DOHH2 (cell line): ENCODE results near the gene STAT1.

Source experiments
- H3F3A ChIP-seq: fragments of 200-600 bp; sonication (generic), shearing (Covaris generic); 2 replicates; pipeline ENCODE4 v1.6.0; 2016; ENCODE audit warnings: antibody characterized with exemption, mild to moderate bottlenecking; ENCODE audit not compliant: control insufficient read depth, insufficient read depth
- H3K27ac ChIP-seq: fragments of 200-600 bp; sonication (generic); 2 replicates; pipeline ENCODE4 v1.5.1; 2014; ENCODE audit warnings: low read depth, mild to moderate bottlenecking, low read length, moderate library complexity
- H3K27me3 ChIP-seq: fragments of 200-600 bp; sonication (generic); 2 replicates; pipeline ENCODE4 v1.6.1; 2014; ENCODE audit warnings: mild to moderate bottlenecking, low read length, mixed read lengths; ENCODE audit not compliant: control insufficient read depth
- H3K36me3 ChIP-seq: fragments of 200-600 bp; sonication (generic); 2 replicates; pipeline ENCODE4 v1.6.1; 2014; ENCODE audit warnings: mild to moderate bottlenecking, low read length, moderate library complexity, mixed read lengths; ENCODE audit not compliant: control insufficient read depth
- H3K4me1 ChIP-seq: fragments of 200-600 bp; sonication (generic); 2 replicates; pipeline ENCODE4 v1.6.1; 2014; ENCODE audit warnings: mild to moderate bottlenecking, low read length, mixed read lengths; ENCODE audit not compliant: control insufficient read depth
- H3K4me2 ChIP-seq: fragments of 200-600 bp; sonication (generic); 2 replicates; pipeline ENCODE4 v1.6.0; 2014; ENCODE audit warnings: mild to moderate bottlenecking, low read length, moderate library complexity
- H3K4me3 ChIP-seq: fragments of 200-600 bp; sonication (generic); 2 replicates; pipeline ENCODE4 v1.5.1; 2014; ENCODE audit warnings: mild to moderate bottlenecking, low read length, mixed read lengths
- H3K79me2 ChIP-seq: fragments of 200-600 bp; sonication (generic); 2 replicates; pipeline ENCODE4 v1.6.1; 2014; ENCODE audit warnings: mild to moderate bottlenecking, low read length, mixed read lengths; ENCODE audit not compliant: control insufficient read depth
- H3K9me2 ChIP-seq: fragments of 200-600 bp; sonication (generic); replicated peaks from 2 replicates; pipeline ENCODE4 v1.6.1; 2014; ENCODE audit warnings: mild to moderate bottlenecking, low read length, mixed read lengths; ENCODE audit not compliant: control insufficient read depth
- H3K9me3 ChIP-seq: fragments of 200-600 bp; sonication (generic); 2 replicates; pipeline ENCODE4 v1.6.1; 2014; ENCODE audit warnings: antibody characterized with exemption, low read length, mixed read lengths; ENCODE audit not compliant: control insufficient read depth, insufficient read depth
- H4K20me1 ChIP-seq: fragments of 200-600 bp; sonication (generic); 2 replicates; pipeline ENCODE4 v1.6.0; 2014; ENCODE audit warnings: low read depth, mild to moderate bottlenecking, antibody characterized with exemption, low read length, moderate library complexity; ENCODE audit not compliant: control insufficient read depth, insufficient read depth
- EZH2phosphoT487 ChIP-seq: fragments of 200-600 bp; sonication (generic); IDR thresholded peaks from 2 replicates; pipeline ENCODE4 v1.6.1; 2017; ENCODE audit warnings: borderline replicate concordance, mild to moderate bottlenecking, antibody characterized with exemption, low read length, moderate library complexity, mixed read lengths
- TF ChIP-seq, protein P1 (sequence below): fragments of 200-600 bp; sonication (generic); IDR thresholded peaks from one replicate; pipeline ENCODE4 v1.5.1; 2014; ENCODE audit warnings: antibody characterized with exemption, mild to moderate bottlenecking, low read depth, low read length; ENCODE audit not compliant: poor library complexity, severe bottlenecking

Gene STAT1

DNA sequence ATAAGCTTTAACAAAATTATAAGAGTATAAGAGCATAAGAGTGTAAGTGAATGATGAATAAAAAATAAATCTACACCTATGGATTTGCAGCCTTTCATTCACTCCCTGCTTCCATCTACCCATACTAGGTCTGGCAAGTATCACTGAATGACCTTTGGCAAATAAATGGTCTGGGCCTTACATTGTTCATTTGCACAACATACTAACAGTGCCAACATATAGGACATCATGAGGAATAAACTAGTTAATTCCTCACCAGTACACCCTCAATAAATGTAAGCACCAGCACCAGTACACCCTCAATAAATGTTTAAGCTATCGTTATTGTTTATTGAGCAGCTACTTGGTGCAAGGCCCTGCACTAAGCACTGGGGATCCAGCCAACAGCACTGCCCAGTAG is 26.9 kb downstream of the STAT1 start:
- Histone ChIP-seq H3K79me2 (no peaks in the 10 kb centered on the region), H3F3A (no peaks in the 10 kb centered on the region), H3K9me3 (no peaks in the 10 kb centered on the region), H3K4me2 (no peak overlapping the region), H3K4me1 (no peaks in the 10 kb centered on the region), H3K9me2 (no peaks in the 10 kb centered on the region), H3K36me3 (no peaks in the 10 kb centered on the region), H3K4me3 (no peak overlapping the region), H3K27me3 (no peaks in the 10 kb centered on the region), H4K20me1 (no peaks in the 10 kb centered on the region), H3K27ac (no peak overlapping the region)
- no peak for TF ChIP-seq EZH2phosphoT487
- TF ChIP-seq, protein P1, sequence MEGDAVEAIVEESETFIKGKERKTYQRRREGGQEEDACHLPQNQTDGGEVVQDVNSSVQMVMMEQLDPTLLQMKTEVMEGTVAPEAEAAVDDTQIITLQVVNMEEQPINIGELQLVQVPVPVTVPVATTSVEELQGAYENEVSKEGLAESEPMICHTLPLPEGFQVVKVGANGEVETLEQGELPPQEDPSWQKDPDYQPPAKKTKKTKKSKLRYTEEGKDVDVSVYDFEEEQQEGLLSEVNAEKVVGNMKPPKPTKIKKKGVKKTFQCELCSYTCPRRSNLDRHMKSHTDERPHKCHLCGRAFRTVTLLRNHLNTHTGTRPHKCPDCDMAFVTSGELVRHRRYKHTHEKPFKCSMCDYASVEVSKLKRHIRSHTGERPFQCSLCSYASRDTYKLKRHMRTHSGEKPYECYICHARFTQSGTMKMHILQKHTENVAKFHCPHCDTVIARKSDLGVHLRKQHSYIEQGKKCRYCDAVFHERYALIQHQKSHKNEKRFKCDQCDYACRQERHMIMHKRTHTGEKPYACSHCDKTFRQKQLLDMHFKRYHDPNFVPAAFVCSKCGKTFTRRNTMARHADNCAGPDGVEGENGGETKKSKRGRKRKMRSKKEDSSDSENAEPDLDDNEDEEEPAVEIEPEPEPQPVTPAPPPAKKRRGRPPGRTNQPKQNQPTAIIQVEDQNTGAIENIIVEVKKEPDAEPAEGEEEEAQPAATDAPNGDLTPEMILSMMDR = no peak

DNA sequence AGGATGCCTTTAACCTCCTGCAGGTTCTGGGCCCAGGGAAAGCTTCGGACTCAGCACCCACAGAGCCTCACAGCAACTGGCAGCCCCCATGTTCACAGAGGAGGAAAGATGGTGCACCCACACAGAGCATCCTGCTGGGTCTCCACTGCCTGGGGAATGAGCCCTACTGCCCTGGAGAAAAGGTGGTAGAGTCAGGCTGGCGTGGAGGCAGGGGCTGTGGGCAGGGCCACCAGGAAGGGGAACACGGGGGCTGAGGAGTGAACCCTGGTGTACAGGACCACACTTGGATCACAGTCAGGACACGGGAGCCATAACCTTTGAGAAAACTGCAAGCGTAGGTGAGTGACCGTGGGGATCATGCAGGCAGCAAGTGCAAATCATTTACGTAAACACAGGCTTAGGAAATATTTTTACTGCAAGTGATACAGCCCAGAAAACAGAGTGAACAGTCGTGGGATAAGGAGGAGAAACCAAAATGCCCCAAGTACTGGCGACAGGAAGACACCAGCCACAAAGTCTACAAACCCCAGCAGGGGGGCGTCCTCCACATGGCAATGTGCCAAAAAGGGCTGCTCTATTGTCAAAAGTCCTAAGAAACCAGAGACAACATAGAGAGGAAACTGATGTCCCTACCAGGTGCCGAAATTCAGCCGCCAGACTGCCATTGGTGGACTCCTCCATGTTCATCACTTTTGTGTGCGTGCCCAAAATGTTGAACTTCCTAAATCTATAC is 27.6 kb downstream of the STAT1 start:
- Histone ChIP-seq H3K4me3 (no peak overlapping the region), H3K9me3 (no peaks in the 10 kb centered on the region), H3K79me2 (no peaks in the 10 kb centered on the region), H3K27me3 (no peaks in the 10 kb centered on the region), H4K20me1 (no peaks in the 10 kb centered on the region), H3F3A (no peaks in the 10 kb centered on the region), H3K4me1 (no peaks in the 10 kb centered on the region), H3K36me3 (no peaks in the 10 kb centered on the region), H3K4me2 (no peak overlapping the region), H3K27ac (no peak overlapping the region), H3K9me2 (no peaks in the 10 kb centered on the region)
- TF ChIP-seq, protein P1 = no peak
- no peak for TF ChIP-seq EZH2phosphoT487

DNA sequence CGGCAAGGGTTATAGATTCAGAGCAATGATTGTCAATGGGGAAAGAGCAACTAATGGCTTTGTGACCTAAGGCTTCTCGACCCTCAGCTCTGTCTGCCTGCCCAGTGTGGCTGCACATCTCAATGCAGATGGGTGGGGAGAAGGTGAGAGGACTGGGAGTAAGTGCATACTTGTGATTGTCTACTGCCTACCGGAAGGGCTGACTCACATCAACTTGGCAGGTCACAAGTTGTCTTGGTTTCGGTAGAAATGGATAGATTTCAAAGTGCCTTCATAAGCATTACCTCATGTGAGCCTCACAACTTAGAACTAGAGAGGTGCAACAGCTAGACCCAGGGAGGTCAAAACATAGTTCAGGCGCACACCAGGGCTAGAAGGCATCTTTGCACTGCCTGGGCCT is 29.4 kb downstream of the STAT1 start:
- Histone ChIP-seq H3K4me2 (no peak overlapping the region), H4K20me1 (no peaks in the 10 kb centered on the region), H3K9me3 (no peaks in the 10 kb centered on the region), H3K4me1 (no peaks in the 10 kb centered on the region), H3K4me3 (no peak overlapping the region), H3K9me2 (no peaks in the 10 kb centered on the region), H3K27me3 (no peaks in the 10 kb centered on the region), H3F3A (no peaks in the 10 kb centered on the region), H3K79me2 (no peaks in the 10 kb centered on the region), H3K27ac (no peak overlapping the region), H3K36me3 (no peaks in the 10 kb centered on the region)
- no peak for TF ChIP-seq EZH2phosphoT487
- TF ChIP-seq, protein P1 = no peak
